GM12878 (cell line): ENCODE results near the gene KRTAP9-4. TPM values are rescaled to one million over a fixed set of nuclear protein-coding genes. Genes with fewer than 3 reads are reported as not detected.

ENCODE experiments used
- ATAC-seq: fragments of 200-7000 bp; cut with Tn5 transposase; 3 replicates; pipeline ENCODE4 v1.9.1; 2020; ENCODE audit warnings: mild to moderate bottlenecking, moderate library complexity
- BruUV-seq: library from RNA; stranded (reverse); fragments of 400-500 nt; replicated peaks from 2 replicates; lab custom pipeline; 2021; lab: Mats Ljungman, UMichigan
- CTCF ChIA-PET: fragments of 300-600 bp; sonication (Branson Sonifier 250); formaldehyde crosslinking; extraction: SDS; loops from one replicate; lab custom pipeline; 2021; ENCODE audit warnings: inconsistent platforms; lab: Yijun Ruan, JAX
- POLR2A ChIA-PET: fragments of 350-600 bp; formaldehyde crosslinking; extraction: SDS; loops from one replicate; lab custom pipeline; 2021; ENCODE audit warnings: inconsistent platforms; lab: Charles Lee
- RAD21 ChIA-PET: fragments of 300-600 bp; sonication (Branson Sonifier 250); formaldehyde crosslinking; loops from one replicate; lab custom pipeline; 2023; ENCODE audit warnings: antibody characterized with exemption; ENCODE audit not compliant: unreplicated experiment; lab: Charles Lee
- SMC1A ChIA-PET: fragments of 300-600 bp; sonication (Branson Sonifier 250); formaldehyde crosslinking; loops from one replicate; lab custom pipeline; 2023; ENCODE audit not compliant: unreplicated experiment, uncharacterized antibody; lab: Charles Lee
- DNase-seq: peaks from one replicate; pipeline ENCODE4 v3.0.0-alpha.2; 2011; ENCODE audit warnings: low read depth, low spot score
- FAIRE-seq: peaks from 3 replicates; lab custom pipeline; 2011; peaks lifted over from hg19 to GRCh38; lab: Jason Lieb, UNC
- H2AFZ ChIP-seq: 2 replicates; pipeline ENCODE4 v1.6.0; 2011; ENCODE audit warnings: low read depth, low read length, control low read depth; ENCODE audit not compliant: control insufficient read depth
- H3K27ac ChIP-seq: 2 replicates; pipeline ENCODE4 v1.5.1; 2011; ENCODE audit warnings: control low read depth; ENCODE audit not compliant: control insufficient read depth, insufficient read depth
- H3K27me3 ChIP-seq, 2 experiments: replicated peaks in 1 of 2; 2 replicates each; pipeline versions ENCODE4 v1.6.0 to v1.6.1; 2011; ENCODE audit warnings: low read length in 1 of 2; ENCODE audit not compliant: control insufficient read depth in 2 of 2, insufficient read depth in 2 of 2
- H3K36me3 ChIP-seq, 2 experiments: 2 replicates each; pipeline ENCODE4 v1.5.1; 2011; ENCODE audit warnings: low read length in 1 of 2; ENCODE audit not compliant: control insufficient read depth in 2 of 2, insufficient read depth in 2 of 2
- H3K4me1 ChIP-seq: 2 replicates; pipeline ENCODE4 v1.6.1; 2011; ENCODE audit warnings: mild to moderate bottlenecking, low read length, moderate library complexity, mixed read lengths; ENCODE audit not compliant: control insufficient read depth, insufficient read depth
- H3K4me2 ChIP-seq: 2 replicates; pipeline ENCODE4 v1.6.0; 2011; ENCODE audit warnings: control low read depth; ENCODE audit not compliant: control insufficient read depth, insufficient read depth
- H3K4me3 ChIP-seq: fragments of 200-600 bp; sonication (generic); 2 replicates; pipeline ENCODE4 v1.5.1; 2016
- H3K79me2 ChIP-seq: 2 replicates; pipeline ENCODE4 v1.6.0; 2011; ENCODE audit warnings: low read length; ENCODE audit not compliant: control insufficient read depth, insufficient read depth
- H3K9ac ChIP-seq: 2 replicates; pipeline ENCODE4 v1.8.0; 2011; ENCODE audit warnings: low read length, control low read depth, mixed read lengths; ENCODE audit not compliant: control insufficient read depth, insufficient read depth
- H3K9me3 ChIP-seq: replicated peaks from 3 replicates; pipeline ENCODE4 v1.5.1; 2011; ENCODE audit warnings: mild to moderate bottlenecking, low read length; ENCODE audit not compliant: control insufficient read depth, insufficient read depth
- H4K20me1 ChIP-seq: 2 replicates; pipeline ENCODE4 v1.6.0; 2011; ENCODE audit not compliant: control insufficient read depth, insufficient read depth
- CHD2 ChIP-seq: IDR thresholded peaks from 2 replicates; pipeline ENCODE4 v1.6.1; 2011; ENCODE audit warnings: low read depth, low read length, improper control_type of control experiment, borderline replicate concordance
- CHD4 ChIP-seq: fragments of 200-600 bp; sonication (generic); IDR thresholded peaks from 2 replicates; pipeline ENCODE4 v1.6.1; 2016; ENCODE audit warnings: mild to moderate bottlenecking
- E2F4 ChIP-seq: IDR thresholded peaks from 2 replicates; pipeline ENCODE4 v1.6.1; 2012; ENCODE audit warnings: low read depth, low read length, improper control_type of control experiment
- HSF1 ChIP-seq: fragments of 150-350 bp; IDR thresholded peaks from 2 replicates; pipeline ENCODE4 v1.6.1; 2014; ENCODE audit warnings: mild to moderate bottlenecking, low read depth, low read length
- MTA2 ChIP-seq: fragments of 450-650 bp; IDR thresholded peaks from 2 replicates; pipeline ENCODE4 v1.6.1; 2016; ENCODE audit warnings: low read depth, mild to moderate bottlenecking, moderate library complexity
- MTA3 ChIP-seq: IDR thresholded peaks from 2 replicates; pipeline ENCODE4 v1.6.1; 2012; ENCODE audit warnings: low read length, inconsistent platforms, borderline replicate concordance
- MYC ChIP-seq: IDR thresholded peaks from 2 replicates; pipeline ENCODE4 v1.6.1; 2011; ENCODE audit warnings: mild to moderate bottlenecking, low read length, moderate library complexity, inconsistent platforms; ENCODE audit not compliant: insufficient read depth, insufficient replicate concordance, insufficient read length, severe bottlenecking
- NFYB ChIP-seq: IDR thresholded peaks from 2 replicates; pipeline ENCODE4 v1.6.1; 2011; ENCODE audit warnings: low read depth, mild to moderate bottlenecking, low read length, improper control_type of control experiment, moderate library complexity; ENCODE audit not compliant: insufficient read depth
- PAX8 ChIP-seq: fragments of 450-650 bp; IDR thresholded peaks from 2 replicates; pipeline ENCODE4 v1.6.1; 2017; ENCODE audit warnings: mild to moderate bottlenecking, moderate library complexity
- POU2F2 ChIP-seq: IDR thresholded peaks from 3 replicates; pipeline ENCODE4 v1.6.1; 2011; ENCODE audit warnings: low read depth, mild to moderate bottlenecking, low read length, borderline replicate concordance
- RBBP5 ChIP-seq: fragments of 200-600 bp; sonication (generic); conservative IDR thresholded peaks from 2 replicates; pipeline ENCODE4 v1.6.1; 2016
- SKIL ChIP-seq: fragments of 450-650 bp; IDR thresholded peaks from 2 replicates; pipeline ENCODE4 v1.6.1; 2017; ENCODE audit warnings: mild to moderate bottlenecking, low read depth, inconsistent platforms; ENCODE audit not compliant: poor library complexity, severe bottlenecking
- SMAD5 ChIP-seq: IDR thresholded peaks from 2 replicates; pipeline ENCODE4 v1.6.1; 2016; ENCODE audit warnings: antibody characterized with exemption, low read depth
- STAT1 ChIP-seq: fragments of 450-650 bp; conservative IDR thresholded peaks from 2 replicates; pipeline ENCODE4 v1.6.1; 2014; ENCODE audit warnings: antibody characterized with exemption, mild to moderate bottlenecking
- STAT3 ChIP-seq: IDR thresholded peaks from 2 replicates; pipeline ENCODE4 v1.6.1; 2011; ENCODE audit warnings: low read depth, low read length, improper control_type of control experiment
- TCF12 ChIP-seq: IDR thresholded peaks from 2 replicates; pipeline ENCODE4 v1.6.1; 2011; ENCODE audit warnings: low read depth, mild to moderate bottlenecking, low read length
- ZNF217 ChIP-seq: fragments of 450-650 bp; IDR thresholded peaks from 2 replicates; pipeline ENCODE4 v1.6.1; 2017; ENCODE audit warnings: antibody characterized with exemption, mild to moderate bottlenecking
- ZNF24 ChIP-seq: fragments of 450-650 bp; IDR thresholded peaks from 2 replicates; pipeline ENCODE4 v1.6.1; 2017; ENCODE audit warnings: antibody characterized with exemption, mild to moderate bottlenecking
- ZNF622 ChIP-seq: fragments of 450-650 bp; IDR thresholded peaks from 2 replicates; pipeline ENCODE4 v1.6.1; 2017; ENCODE audit warnings: mild to moderate bottlenecking, inconsistent platforms
- WGBS: methylation state at CpG from one replicate; pipeline ENCODE4 v1.1.6; 2016; ENCODE audit warnings: low lambda C conversion rate; ENCODE audit not compliant: insufficient replicate concordance, insufficient coverage; ENCODE audit errors: missing lambda C conversion rate; 5-methylcytosine and 5-hydroxymethylcytosine counted together
- in situ Hi-C: fragments of 300-500 bp; cut with MboI; formaldehyde crosslinking; loops from 9 replicates; pipeline ENCODE4 v1.14.3; 2018; ENCODE audit warnings: mixed read lengths
- intact Hi-C: fragments of 100-400 bp; cut with micrococcal nuclease; formaldehyde crosslinking; loops from one replicate; pipeline ENCODE4 v1.14.2; 2022; ENCODE audit not compliant: unreplicated experiment
- polyA plus RNA-seq, 11 experiments: library from polyadenylated mRNA; depleted of rRNA in 4 of 11; unstranded in 6 of 11; stranded (reverse) in 5 of 11; fragments of >200 nt; fragmentation: Nextera tagmentation in 4 of 11; fragmentation: Illumina TruSeq in 1 of 11; extraction: Ambion mirVana in 4 of 11; extraction: Trizol in 1 of 11; gene quantifications; 1 replicate in 1 of 11; 2 replicates in 10 of 11; pipeline versions ENCODE4 v1.2.1 to v1.2.3, GENCODE V29; 2011 to 2016; ENCODE audit warnings: inconsistent platforms in 2 of 11, missing spikeins in 2 of 11, low read depth in 1 of 11
- total RNA-seq, 4 experiments: library from RNA; depleted of rRNA in 3 of 4; stranded (reverse); fragments of >200 nt in 3 of 4; fragmentation: Illumina TruSeq in 1 of 4; extraction: Trizol in 1 of 4; gene quantifications; 2 replicates each; pipeline versions ENCODE4 v1.2.1 to v1.2.3, GENCODE V29; 2013 to 2021

KRTAP9-4 gene
- total and polyA plus RNA-seq, 10 of the 15 experiments (the other 5 are each of a cell fraction or from before 2014, with no cell fraction given) = not detected

GRCh38 chr17:41264599-41264998, 15.1 kb downstream of the KRTAP9-4 start:
- ATAC-seq (no peak), DNase-seq (no peak), FAIRE-seq (no peak)
- 16% methylated on average over 3 of the region's 3 CpGs for WGBS
- ChIA-PET CTCF (no interaction called here), RAD21 (interaction anchor here (1.3 kb wide), 1 partner anchor 12 kb away, joined by 3 read pairs; no protein-coding TSS in a partner anchor), SMC1A (no interaction called here), POLR2A (no interaction called here)
- Histone ChIP-seq H3K27me3 (no peaks in the 10 kb centered on the region; a peak in 1 of 4 replicates), H3K4me3 (no peak overlapping the region), H3K79me2 (no peaks in the 10 kb centered on the region), H3K9ac (no peak overlapping the region), H2AFZ (no peak overlapping the region), H3K27ac (no peak overlapping the region), H3K36me3 (no peaks in the 10 kb centered on the region), H4K20me1 (no peaks in the 10 kb centered on the region), H3K4me1 (no peaks in the 10 kb centered on the region), H3K4me2 (no peak overlapping the region), H3K9me3 (no peaks in the 10 kb centered on the region)
- BruUV-seq = no TSS peak
- intact Hi-C loops = no loop called here
- TF ChIP-seq ZNF217 (no peak), MTA2 (no peak), MYC (no peak), STAT1 (no peak), E2F4 (no peak), ZNF622 (no peak), ZNF24 (no peak), CHD2 (no peak), SMAD5 (no peak), TCF12 (no peak), MTA3 (no peak), NFYB (no peak), RBBP5 (no peak), PAX8 (no peak), POU2F2 (no peak), SKIL (no peak), STAT3 (no peak), HSF1 (no peak), CHD4 (no peak)
- in situ Hi-C loops = no loop called here
